Right cardiac atrium (tissue), 5 donors: ENCODE data around the gene DNAJB4. TPM values are rescaled to one million over a fixed set of nuclear protein-coding genes. Genes with fewer than 3 reads are reported as not detected.
"Not testable (repeated sequence)": the region's sequence is repeated elsewhere in the genome, so short reads cannot be mapped to it uniquely, and the experiment has no call there.

Experiments
- ATAC-seq, 2 donors: fragments of 200-7000 bp; cut with Tn5 transposase; one replicate each; pipeline versions ENCODE4 v1.8.0 to v1.9.1; 2020; ENCODE audit warnings: moderate library complexity in 2 of 2, mild to moderate bottlenecking in 1 of 2
- DNase-seq, 3 donors: peaks; one replicate each; pipeline ENCODE4 v3.0.0-alpha.2; 2020
- H3K27ac ChIP-seq: one replicate; pipeline ENCODE4 v1.5.1; 2013; ENCODE audit warnings: mild to moderate bottlenecking, low read length, control low read depth, moderate library complexity
- H3K27me3 ChIP-seq: one replicate; pipeline ENCODE4 v1.6.1; 2013; ENCODE audit not compliant: control insufficient read depth, insufficient read depth
- H3K4me1 ChIP-seq: one replicate; pipeline ENCODE4 v1.6.1; 2013; ENCODE audit warnings: low read length; ENCODE audit not compliant: control insufficient read depth, insufficient read depth
- H3K4me3 ChIP-seq: one replicate; pipeline ENCODE4 v1.5.1; 2013; ENCODE audit warnings: low read length, control low read depth
- H3K9me3 ChIP-seq: one replicate; pipeline ENCODE4 v1.6.1; 2013; ENCODE audit warnings: low read length; ENCODE audit not compliant: control insufficient read depth
- WGBS: extraction: QIAGEN DNeasy Blood & Tissue Kit; methylation state at CpG from one replicate; pipeline ENCODE4 v1.1.7; 2013; 5-methylcytosine and 5-hydroxymethylcytosine counted together
- intact Hi-C, 4 donors: fragments of 100-400 bp; cut with DNase I; formaldehyde crosslinking; loops; one replicate each; pipeline versions ENCODE4 v1.11.0 to v1.14.0; 2022 to 2023
- polyA plus RNA-seq: library from polyadenylated mRNA; stranded (reverse); fragments of 200-250 nt; gene quantifications from one replicate; pipeline ENCODE4 v1.2.3, GENCODE V29; 2013
- total RNA-seq, 4 donors: library from RNA; stranded (reverse); fragmentation: NEBNext Ultra II Directional; extraction: Animal tissue kit (Norgen Biotek cat#: 25700); gene quantifications; one replicate each; pipeline ENCODE4 v1.2.1, GENCODE V29; 2021
- donor health status: healthy with polysubstance abuse.
- donor health status: DM: no; HTN: yes; CAD: no.
- donor health status: DM: no; HTN: no; CAD: no.
- donor health status: DM: no; HTN: yes; CAD: no; lungs with severe emphysema.
- donor health status: DM: yes; HTN: yes; CAD: no.

DNAJB4 gene
- total and polyA plus RNA-seq, 5 donors: 46.9 to 106 (median 95.3) TPM

GRCh38 chr1:77975907-77976306, 28.8 kb upstream of the DNAJB4 start:
- H3K4me1 ChIP-seq: peaks cover 6% of the 10 kb centered on the region
- H3K27ac ChIP-seq: no peak overlapping the region
- no peak for ATAC-seq
- no peak for DNase-seq
- no peaks in the 10 kb centered on the region for H3K9me3 ChIP-seq
- H3K4me3 ChIP-seq: peak overlapping the region; percentile 95
- H3K27me3 ChIP-seq: no peaks in the 10 kb centered on the region
- WGBS: 24% methylated on average over 2 of the region's 2 CpGs
- intact Hi-C loops: loop anchor here in 2 of 4 donors (10.0 kb wide), 1 partner anchor 139 kb away; no protein-coding TSS in a partner anchor

- ATAC-seq: no peak
- no peak for DNase-seq
- Histone ChIP-seq H3K9me3 (no peaks in the 10 kb centered on the region), H3K4me1 (peaks cover 6% of the 10 kb centered on the region), H3K4me3 (peak overlapping the region; percentile 95), H3K27ac (peak overlapping the region; percentile 21), H3K27me3 (no peaks in the 10 kb centered on the region)
- 73% methylated on average over 13 of the region's 13 CpGs for WGBS
- intact Hi-C loops: loop anchor here in 2 of 4 donors (10.0 kb wide), 1 partner anchor 138 kb away; no protein-coding TSS in a partner anchor
Observed at GRCh38 chr1:77976433-77977076, 28.2 kb upstream of the DNAJB4 start.

DNA sequence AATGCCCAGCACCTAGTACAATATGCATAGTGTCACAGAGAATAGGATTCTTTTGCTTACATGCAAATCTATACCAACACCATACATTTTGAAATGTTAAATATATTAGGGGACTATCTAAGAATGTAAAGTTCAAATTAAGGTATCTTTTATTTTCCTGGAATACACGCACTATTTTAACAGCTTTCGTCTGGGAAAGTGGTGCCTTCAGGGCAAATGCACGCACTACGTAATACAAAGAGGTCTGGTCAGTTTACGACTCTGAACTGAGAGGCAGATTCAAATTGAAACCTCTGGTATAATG, 26.8 kb upstream of the DNAJB4 start:
- Histone ChIP-seq H3K27ac (peak overlapping the region; percentile 100), H3K4me1 (peaks cover 6% of the 10 kb centered on the region), H3K4me3 (peak overlapping the region; percentile 95), H3K9me3 (no peaks in the 10 kb centered on the region), H3K27me3 (no peaks in the 10 kb centered on the region)
- under 1% methylated on average over 5 of the region's 5 CpGs for WGBS
- intact Hi-C loops: loop anchor here in 3 of 4 donors (2.0 to 10.0 kb wide), 2 partner anchors 135 to 137 kb away; no protein-coding TSS in a partner anchor
- DNase-seq (no peak), ATAC-seq (no peak)

GRCh38 chr1:77978293-77978968, 26.3 kb upstream of the DNAJB4 start:
- peaks cover 6% of the 10 kb centered on the region for H3K4me1 ChIP-seq
- ATAC-seq: peak; percentile 76 to 77

GRCh38 chr1:77978969-77979876, 25.5 kb upstream of the DNAJB4 start, which contains the start of gene FUBP1:
FUBP1 (minus strand) TSS chr1:77979072; CDS start chr1:77979004, 68 bp downstream.
- intact Hi-C loops: loop anchor here in 3 of 4 donors (2.0 to 10.0 kb wide), 2 partner anchors 134 to 136 kb away; no protein-coding TSS in a partner anchor
- Histone ChIP-seq H3K27ac (peak within 1 kb of the TSS; percentile 100), H3K27me3 (no peaks in the 10 kb centered on the region), H3K4me3 (peak within 1 kb of the TSS; percentile 95), H3K9me3 (no peaks in the 10 kb centered on the region), H3K4me1 (peaks cover 5% of the 10 kb centered on the region)
- WGBS: under 1% methylated on average over 57 of the region's 57 CpGs
- ATAC-seq (peak; percentile 94 to 95), DNase-seq (peak; percentile 93 to 96 (median 96))

More at GRCh38 chr1:77978293-77978968, 26.3 kb upstream of the DNAJB4 start:
- under 1% methylated on average over 34 of the region's 34 CpGs for WGBS
- H3K9me3 ChIP-seq: no peaks in the 10 kb centered on the region
- H3K27me3 ChIP-seq: no peaks in the 10 kb centered on the region
- peak in 2 of 3 donors; percentile 54 to 67 for DNase-seq
- peak overlapping the region; percentile 95 for H3K4me3 ChIP-seq
- intact Hi-C loops: loop anchor here in 3 of 4 donors (2.0 to 10.0 kb wide), 2 partner anchors 134 to 136 kb away; no protein-coding TSS in a partner anchor
- peak overlapping the region; percentile 100 for H3K27ac ChIP-seq

- 85% methylated on average over 8 of the region's 8 CpGs for WGBS
- H3K4me3 ChIP-seq, H3K4me1 ChIP-seq, intact Hi-C loops, ATAC-seq, DNase-seq, H3K27me3 ChIP-seq, H3K9me3 ChIP-seq, H3K27ac ChIP-seq: not testable (repeated sequence)
Observed at GRCh38 chr1:77983352-77983996, 21.3 kb upstream of the DNAJB4 start.

DNA sequence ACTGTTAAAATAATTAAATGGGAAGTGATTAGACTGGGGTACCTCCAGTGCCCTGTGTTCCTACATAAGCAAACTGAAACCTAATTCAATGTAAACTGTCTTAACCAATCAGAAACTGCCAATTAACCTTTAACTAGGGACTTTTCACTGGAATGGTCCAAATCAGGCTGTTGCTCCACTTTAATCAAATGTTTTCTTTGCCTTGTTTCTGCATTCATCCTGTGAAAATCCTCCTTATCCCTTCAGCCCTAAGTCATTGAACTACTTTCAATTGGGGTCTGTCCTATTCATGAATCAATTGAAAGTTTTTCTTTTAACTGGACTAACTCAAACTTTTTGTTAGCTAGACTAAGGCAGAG, 20.8 kb upstream of the DNAJB4 start:
- no peak overlapping the region for H3K27ac ChIP-seq
- H3K4me1 ChIP-seq: peaks cover 2% of the 10 kb centered on the region
- intact Hi-C loops: no loop called here

GRCh38 chr1:77984629-77985028, 20.1 kb upstream of the DNAJB4 start:
- Histone ChIP-seq H3K9me3 (no peaks in the 10 kb centered on the region), H3K4me1 (peaks cover 2% of the 10 kb centered on the region), H3K4me3 (no peak overlapping the region), H3K27me3 (no peaks in the 10 kb centered on the region), H3K27ac (no peak overlapping the region)
- ATAC-seq (no peak), DNase-seq (no peak)
- WGBS: 86% methylated on average over 4 of the region's 4 CpGs
- intact Hi-C loops: no loop called here

More for the DNA sequence above, 20.8 kb upstream of the DNAJB4 start:
- ATAC-seq (no peak), DNase-seq (no peak)
- no peak overlapping the region for H3K4me3 ChIP-seq
- no peaks in the 10 kb centered on the region for H3K9me3 ChIP-seq
- no peaks in the 10 kb centered on the region for H3K27me3 ChIP-seq

GRCh38 chr1:77986810-77987209, 17.9 kb upstream of the DNAJB4 start:
- H3K4me3 ChIP-seq: no peak overlapping the region
- H3K4me1 ChIP-seq: peaks cover 2% of the 10 kb centered on the region
- no peak for DNase-seq
- no peak overlapping the region for H3K27ac ChIP-seq
- H3K9me3 ChIP-seq: no peaks in the 10 kb centered on the region
- intact Hi-C loops: no loop called here
- ATAC-seq: no peak
- no peaks in the 10 kb centered on the region for H3K27me3 ChIP-seq

GRCh38 chr1:77987919-77988318, 16.8 kb upstream of the DNAJB4 start:
- DNase-seq: no peak
- WGBS: 61% methylated on average over 2 of the region's 2 CpGs
- intact Hi-C loops: no loop called here
- Histone ChIP-seq H3K4me1 (peaks cover 2% of the 10 kb centered on the region), H3K9me3 (no peaks in the 10 kb centered on the region), H3K27me3 (no peaks in the 10 kb centered on the region), H3K27ac (no peak overlapping the region), H3K4me3 (no peak overlapping the region)
- ATAC-seq: no peak
